ENCODE results near the gene RAB5A.

The RAB5A gene

DNA sequence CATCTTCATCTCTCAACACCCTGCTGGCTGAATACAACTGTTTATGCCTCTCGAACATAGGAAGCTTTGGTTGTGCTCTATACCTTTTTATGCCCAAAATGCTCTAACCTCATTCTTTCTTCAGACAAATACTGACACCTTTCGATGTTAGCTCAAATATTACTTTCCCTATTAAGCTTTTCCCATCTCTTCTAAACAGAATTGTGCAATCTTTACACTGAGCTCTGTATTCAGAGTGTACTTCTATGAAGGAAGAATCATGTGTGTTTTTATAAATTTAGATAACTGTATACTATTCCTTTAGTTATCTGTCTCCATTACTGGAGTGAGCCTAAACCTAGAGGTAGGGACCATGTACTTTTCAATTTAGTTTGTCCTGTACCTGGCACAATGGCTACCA is 14.5 kb upstream of the RAB5A start:
- DNase-seq (ENCODE audit: low read depth) = no peak
- H3K4me3 ChIP-seq (ENCODE audit: control insufficient read depth, low read depth, low read length) = no peak overlapping the region
- TF ChIP-seq, protein P1, sequence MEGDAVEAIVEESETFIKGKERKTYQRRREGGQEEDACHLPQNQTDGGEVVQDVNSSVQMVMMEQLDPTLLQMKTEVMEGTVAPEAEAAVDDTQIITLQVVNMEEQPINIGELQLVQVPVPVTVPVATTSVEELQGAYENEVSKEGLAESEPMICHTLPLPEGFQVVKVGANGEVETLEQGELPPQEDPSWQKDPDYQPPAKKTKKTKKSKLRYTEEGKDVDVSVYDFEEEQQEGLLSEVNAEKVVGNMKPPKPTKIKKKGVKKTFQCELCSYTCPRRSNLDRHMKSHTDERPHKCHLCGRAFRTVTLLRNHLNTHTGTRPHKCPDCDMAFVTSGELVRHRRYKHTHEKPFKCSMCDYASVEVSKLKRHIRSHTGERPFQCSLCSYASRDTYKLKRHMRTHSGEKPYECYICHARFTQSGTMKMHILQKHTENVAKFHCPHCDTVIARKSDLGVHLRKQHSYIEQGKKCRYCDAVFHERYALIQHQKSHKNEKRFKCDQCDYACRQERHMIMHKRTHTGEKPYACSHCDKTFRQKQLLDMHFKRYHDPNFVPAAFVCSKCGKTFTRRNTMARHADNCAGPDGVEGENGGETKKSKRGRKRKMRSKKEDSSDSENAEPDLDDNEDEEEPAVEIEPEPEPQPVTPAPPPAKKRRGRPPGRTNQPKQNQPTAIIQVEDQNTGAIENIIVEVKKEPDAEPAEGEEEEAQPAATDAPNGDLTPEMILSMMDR (IDR thresholded peaks at IDR 0.05; ENCODE audit: control insufficient read depth, insufficient read depth, low read depth, low read length, missing control alignments) = no peak

DNA sequence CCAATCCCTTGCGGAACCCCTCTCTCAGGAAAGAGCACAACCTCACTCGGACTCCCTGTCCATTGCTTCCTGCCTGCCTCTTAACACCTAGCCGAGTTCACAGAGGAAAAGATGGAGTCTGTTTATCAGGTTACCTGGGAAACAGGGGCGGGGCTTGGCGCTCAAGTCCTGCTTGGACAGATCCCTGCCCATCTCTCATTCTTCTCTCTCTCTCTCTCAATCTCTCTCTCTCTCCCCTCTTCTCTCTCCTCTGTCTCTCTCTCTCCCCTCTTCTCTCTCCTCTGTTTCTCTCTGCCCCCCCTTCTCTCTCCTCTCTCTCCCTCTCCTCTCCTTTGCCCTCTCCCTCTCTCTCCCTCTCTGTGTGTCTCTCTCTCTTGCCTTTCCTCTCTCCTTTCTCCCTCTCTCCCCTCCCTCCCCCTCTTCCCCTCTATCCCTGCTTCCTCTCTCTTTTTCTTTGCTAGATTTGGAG is 12.8 kb upstream of the RAB5A start, which contains the start of gene EFHB:
TSS of gene EFHB (minus strand) at position 120 of the 469 bp plus-strand sequence. CDS start 199 bp downstream, outside the sequence.
- TF ChIP-seq, protein P1 (IDR thresholded peaks at IDR 0.05; ENCODE audit: control insufficient read depth, insufficient read depth, low read depth, low read length, missing control alignments) = no peak
- no peak within 1 kb of the TSS for H3K4me3 ChIP-seq (ENCODE audit: control insufficient read depth, low read depth, low read length)
- DNase-seq (ENCODE audit: low read depth) = no peak

DNA sequence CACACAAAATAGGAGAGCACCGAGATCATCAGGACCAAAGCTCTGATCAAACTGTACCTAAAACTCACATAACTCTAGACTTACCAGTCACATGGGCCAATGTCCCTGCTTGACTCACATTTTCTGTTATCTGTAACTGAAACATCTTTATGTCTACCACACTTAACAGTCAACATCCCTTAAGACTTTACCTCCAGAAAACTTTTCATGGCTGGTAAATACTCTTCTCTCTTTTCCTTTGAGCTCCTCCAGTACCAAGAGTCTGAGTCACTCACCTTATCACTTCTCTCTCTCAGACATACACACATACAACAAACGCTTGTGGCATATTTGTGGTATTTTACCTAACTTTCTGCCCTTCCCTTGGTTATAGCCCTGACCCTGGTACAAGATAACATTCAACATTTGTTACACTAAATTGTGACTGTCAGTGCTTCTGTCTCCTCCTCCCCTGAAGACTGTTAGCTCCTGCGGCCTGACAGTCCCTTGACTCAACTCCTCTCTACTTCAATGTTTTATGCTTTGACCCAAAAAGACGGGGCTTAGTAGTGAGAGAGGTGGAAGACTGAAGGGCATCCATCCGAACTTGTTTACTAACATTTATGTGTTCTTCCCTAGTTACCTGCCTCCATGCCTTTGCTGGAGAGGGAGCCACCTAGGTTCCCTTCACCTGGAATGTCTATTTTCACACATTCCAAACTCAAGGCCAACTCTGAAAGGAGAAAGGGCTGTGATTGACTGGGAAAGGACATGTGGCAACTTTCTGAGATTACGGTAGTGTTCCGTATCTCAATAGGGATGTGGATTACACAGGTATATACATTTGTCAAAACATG is 9.2 kb upstream of the RAB5A start:
- TF ChIP-seq, protein P1 (IDR thresholded peaks at IDR 0.05; ENCODE audit: control insufficient read depth, insufficient read depth, low read depth, low read length, missing control alignments) = no peak
- no peak for DNase-seq (ENCODE audit: low read depth)
- H3K4me3 ChIP-seq (ENCODE audit: control insufficient read depth, low read depth, low read length) = no peak overlapping the region

DNA sequence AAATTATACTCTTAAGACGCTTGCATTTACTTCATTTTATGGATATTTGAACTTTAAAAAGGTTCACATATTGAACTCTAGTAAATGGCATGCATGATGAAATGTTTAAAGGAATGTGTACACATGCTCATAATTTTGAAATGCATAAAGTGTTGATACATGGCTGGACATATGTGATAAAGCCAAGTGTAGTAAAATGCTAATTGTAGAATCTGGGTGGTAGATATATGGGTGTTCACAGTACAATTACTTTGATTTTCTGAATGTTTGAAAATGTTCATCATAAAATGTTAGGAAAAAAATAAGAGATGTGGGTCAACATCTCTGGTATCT is 8.6 kb upstream of the RAB5A start:
- TF ChIP-seq, protein P1 (IDR thresholded peaks at IDR 0.05; ENCODE audit: control insufficient read depth, insufficient read depth, low read depth, low read length, missing control alignments) = no peak
- no peak overlapping the region for H3K4me3 ChIP-seq (ENCODE audit: control insufficient read depth, low read depth, low read length)
- no peak for DNase-seq (ENCODE audit: low read depth)

DNA sequence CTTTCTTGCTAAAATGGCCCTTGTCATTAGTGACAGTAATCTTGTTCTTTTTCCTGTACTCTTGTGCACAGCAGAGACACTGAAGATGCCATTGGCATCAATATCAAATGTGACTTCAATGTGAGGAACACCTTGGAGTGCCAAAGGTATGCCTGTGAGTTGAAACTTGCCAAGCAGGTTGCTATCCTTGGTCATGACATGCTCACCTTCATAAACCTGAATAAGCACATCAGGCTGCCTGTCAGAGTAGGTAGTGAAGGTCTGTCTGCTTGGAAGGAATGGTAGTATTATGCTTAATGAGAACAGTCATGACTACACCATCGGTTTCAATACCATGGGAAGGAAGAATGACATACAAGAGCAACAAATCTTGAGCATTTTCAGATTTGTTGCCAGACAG is 6.3 kb upstream of the RAB5A start:
- DNase-seq (ENCODE audit: low read depth) = no peak
- no peak overlapping the region for H3K4me3 ChIP-seq (ENCODE audit: control insufficient read depth, low read depth, low read length)
- TF ChIP-seq, protein P1 (IDR thresholded peaks at IDR 0.05; ENCODE audit: control insufficient read depth, insufficient read depth, low read depth, low read length, missing control alignments) = no peak

DNA sequence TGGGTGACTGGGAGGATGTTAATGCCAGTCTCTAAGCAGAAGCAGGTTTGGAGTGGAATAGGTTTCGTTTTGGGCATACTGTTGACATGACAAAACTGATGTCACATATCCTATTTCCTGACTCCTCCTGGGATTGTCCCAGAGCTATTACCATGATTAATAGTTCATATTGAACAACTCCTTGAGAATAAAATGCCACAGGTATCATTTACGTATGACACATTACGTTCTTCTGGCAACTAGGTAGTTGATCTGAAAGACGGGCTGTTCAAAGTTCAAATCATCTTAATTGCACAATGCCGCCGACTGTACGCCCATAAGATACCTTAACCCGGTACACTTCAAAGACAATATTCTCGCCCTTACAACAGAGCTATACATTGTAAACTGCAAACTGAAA is 1.4 kb upstream of the RAB5A start:
- TF ChIP-seq, protein P1 (IDR thresholded peaks at IDR 0.05; ENCODE audit: control insufficient read depth, insufficient read depth, low read depth, low read length, missing control alignments) = no peak
- H3K4me3 ChIP-seq (ENCODE audit: control insufficient read depth, low read depth, low read length) = no peak overlapping the region
- no peak for DNase-seq (ENCODE audit: low read depth)

Measured in AG09309 (cell line).